Loucy (cell line): ENCODE results near the gene TBX15.

ENCODE experiments used
- H2AFZ ChIP-seq: fragments of 200-600 bp; sonication (generic); 2 replicates; pipeline ENCODE4 v1.6.0; 2016; ENCODE audit warnings: antibody characterized with exemption, mild to moderate bottlenecking, low read length, moderate library complexity
- H3F3A ChIP-seq: fragments of 200-600 bp; 2 replicates; pipeline ENCODE4 v1.6.0; 2016; ENCODE audit warnings: antibody characterized with exemption, low read depth, mild to moderate bottlenecking
- H3K27me3 ChIP-seq: fragments of 200-600 bp; sonication (generic); 2 replicates; pipeline ENCODE4 v1.6.1; 2014; ENCODE audit warnings: low read length, mild to moderate bottlenecking; ENCODE audit not compliant: insufficient read depth, poor library complexity, severe bottlenecking
- H3K36me3 ChIP-seq: fragments of 200-600 bp; sonication (generic); 2 replicates; pipeline ENCODE4 v1.6.1; 2016; ENCODE audit warnings: low read length; ENCODE audit not compliant: insufficient read depth
- H3K4me1 ChIP-seq: fragments of 200-600 bp; sonication (generic); 2 replicates; pipeline ENCODE4 v1.5.1; 2014; ENCODE audit warnings: low read length, mild to moderate bottlenecking; ENCODE audit not compliant: insufficient read depth, poor library complexity, severe bottlenecking
- H3K4me2 ChIP-seq: fragments of 200-600 bp; sonication (generic); 2 replicates; pipeline ENCODE4 v1.6.0; 2014; ENCODE audit warnings: antibody characterized with exemption, low read length, low read depth, mild to moderate bottlenecking; ENCODE audit not compliant: poor library complexity, severe bottlenecking
- H3K4me3 ChIP-seq: fragments of 200-600 bp; sonication (generic); 2 replicates; pipeline ENCODE4 v1.5.1; 2014; ENCODE audit warnings: low read length, mild to moderate bottlenecking, mixed read lengths; ENCODE audit not compliant: poor library complexity, severe bottlenecking
- H3K79me2 ChIP-seq: fragments of 200-600 bp; sonication (generic); 2 replicates; pipeline ENCODE4 v1.6.1; 2014; ENCODE audit warnings: low read length; ENCODE audit not compliant: insufficient read depth
- H3K9ac ChIP-seq: fragments of 200-600 bp; sonication (generic); 2 replicates; pipeline ENCODE4 v1.6.0; 2014; ENCODE audit warnings: mild to moderate bottlenecking, low read depth, low read length, moderate library complexity; ENCODE audit not compliant: poor library complexity, severe bottlenecking
- H3K9me2 ChIP-seq: fragments of 200-600 bp; sonication (generic); replicated peaks from 2 replicates; pipeline ENCODE4 v1.6.1; 2016; ENCODE audit warnings: low read depth, low read length, mixed read lengths
- H3K9me3 ChIP-seq: fragments of 200-600 bp; sonication (generic); 2 replicates; pipeline ENCODE4 v1.6.1; 2014; ENCODE audit warnings: mild to moderate bottlenecking, antibody characterized with exemption, low read length, low read depth; ENCODE audit not compliant: insufficient read depth
- H4K20me1 ChIP-seq: fragments of 200-600 bp; sonication (generic); 2 replicates; pipeline ENCODE4 v1.6.0; 2014; ENCODE audit warnings: antibody characterized with exemption, low read length, mild to moderate bottlenecking; ENCODE audit not compliant: insufficient read depth, poor library complexity, severe bottlenecking
- EZH2phosphoT487 ChIP-seq: fragments of 200-600 bp; IDR thresholded peaks from 2 replicates; pipeline ENCODE4 v1.6.1; 2018; ENCODE audit warnings: antibody characterized with exemption, mild to moderate bottlenecking, moderate library complexity, borderline replicate concordance
- TF ChIP-seq, protein P1 (sequence below): fragments of 200-600 bp; sonication (generic); conservative IDR thresholded peaks from 2 replicates; pipeline ENCODE4 v1.5.1; 2014; ENCODE audit warnings: mild to moderate bottlenecking, antibody characterized with exemption, low read length

TBX15 gene

DNA sequence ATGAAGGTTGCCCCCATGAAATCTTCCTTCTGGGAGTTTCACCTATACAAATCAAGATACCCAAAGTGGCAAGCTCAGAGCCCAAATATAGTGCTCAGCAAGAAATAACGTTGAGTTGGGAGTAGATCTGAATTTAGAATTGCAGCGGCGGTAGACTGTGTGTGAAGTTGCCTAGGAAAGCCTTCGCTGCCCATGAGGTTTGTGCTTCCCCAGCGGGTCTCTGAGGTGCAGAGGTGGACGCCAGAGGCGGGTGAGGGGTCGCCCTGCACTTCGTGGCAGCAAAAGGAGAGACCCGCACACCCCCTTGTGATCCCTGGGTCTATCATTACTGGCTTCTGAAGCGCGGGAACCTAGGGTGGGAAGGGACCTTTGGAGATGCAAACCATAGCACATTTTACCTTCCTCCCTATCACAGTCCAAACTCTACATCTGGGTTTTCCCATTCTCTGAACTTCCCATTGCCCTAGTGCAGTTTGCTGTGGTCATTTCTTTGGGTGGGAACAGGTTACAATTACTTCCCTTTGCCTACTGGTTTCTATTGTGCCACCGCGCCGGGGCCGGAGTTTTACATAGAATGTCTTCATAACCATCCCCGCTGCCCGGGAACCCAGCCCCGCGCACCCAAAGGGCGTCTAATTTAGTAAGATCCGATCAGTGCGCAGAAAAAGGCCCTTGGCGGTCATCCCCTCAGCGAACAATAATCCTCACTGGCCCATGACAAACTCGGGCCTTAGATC, 5.2 kb downstream of the TBX15 start:
- Histone ChIP-seq H3K79me2 (no peaks in the 10 kb centered on the region), H3K9me3 (no peaks in the 10 kb centered on the region), H3K36me3 (no peaks in the 10 kb centered on the region), H3K9me2 (no peaks in the 10 kb centered on the region), H3K4me1 (no peaks in the 10 kb centered on the region), H3K4me2 (no peak overlapping the region), H3K27me3 (no peaks in the 10 kb centered on the region), H4K20me1 (no peaks in the 10 kb centered on the region), H3F3A (no peaks in the 10 kb centered on the region), H2AFZ (no peak overlapping the region), H3K9ac (no peak overlapping the region), H3K4me3 (no peak overlapping the region)
- TF ChIP-seq, protein P1, sequence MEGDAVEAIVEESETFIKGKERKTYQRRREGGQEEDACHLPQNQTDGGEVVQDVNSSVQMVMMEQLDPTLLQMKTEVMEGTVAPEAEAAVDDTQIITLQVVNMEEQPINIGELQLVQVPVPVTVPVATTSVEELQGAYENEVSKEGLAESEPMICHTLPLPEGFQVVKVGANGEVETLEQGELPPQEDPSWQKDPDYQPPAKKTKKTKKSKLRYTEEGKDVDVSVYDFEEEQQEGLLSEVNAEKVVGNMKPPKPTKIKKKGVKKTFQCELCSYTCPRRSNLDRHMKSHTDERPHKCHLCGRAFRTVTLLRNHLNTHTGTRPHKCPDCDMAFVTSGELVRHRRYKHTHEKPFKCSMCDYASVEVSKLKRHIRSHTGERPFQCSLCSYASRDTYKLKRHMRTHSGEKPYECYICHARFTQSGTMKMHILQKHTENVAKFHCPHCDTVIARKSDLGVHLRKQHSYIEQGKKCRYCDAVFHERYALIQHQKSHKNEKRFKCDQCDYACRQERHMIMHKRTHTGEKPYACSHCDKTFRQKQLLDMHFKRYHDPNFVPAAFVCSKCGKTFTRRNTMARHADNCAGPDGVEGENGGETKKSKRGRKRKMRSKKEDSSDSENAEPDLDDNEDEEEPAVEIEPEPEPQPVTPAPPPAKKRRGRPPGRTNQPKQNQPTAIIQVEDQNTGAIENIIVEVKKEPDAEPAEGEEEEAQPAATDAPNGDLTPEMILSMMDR = no peak
- TF ChIP-seq EZH2phosphoT487 = no peak

DNA sequence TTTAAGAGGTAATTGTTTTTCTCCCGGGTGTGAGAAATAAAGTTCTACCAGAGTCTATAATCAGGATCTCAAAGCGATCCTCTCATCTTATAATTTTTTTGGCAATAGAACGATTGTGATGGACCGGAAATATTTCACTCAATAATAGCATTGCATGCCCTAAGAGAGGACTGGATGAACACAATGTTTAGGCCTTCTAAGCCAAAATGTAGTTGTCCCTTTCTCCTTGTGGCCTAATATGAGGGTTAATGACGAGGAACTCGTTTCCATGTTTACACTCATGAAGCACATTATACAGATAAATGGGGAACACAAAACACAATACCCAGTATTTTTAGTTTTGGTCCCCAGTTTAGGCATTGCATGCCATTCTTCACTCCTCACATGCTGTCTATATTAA, 5.9 kb downstream of the TBX15 start:
- Histone ChIP-seq H3K9me2 (no peaks in the 10 kb centered on the region), H3K79me2 (no peaks in the 10 kb centered on the region), H3K4me2 (no peak overlapping the region), H4K20me1 (no peaks in the 10 kb centered on the region), H3K4me1 (no peaks in the 10 kb centered on the region), H3K4me3 (no peak overlapping the region), H3K36me3 (no peaks in the 10 kb centered on the region), H3K27me3 (no peaks in the 10 kb centered on the region), H3K9me3 (no peaks in the 10 kb centered on the region), H2AFZ (no peak overlapping the region), H3K9ac (no peak overlapping the region), H3F3A (no peaks in the 10 kb centered on the region)
- TF ChIP-seq, protein P1 = no peak

DNA sequence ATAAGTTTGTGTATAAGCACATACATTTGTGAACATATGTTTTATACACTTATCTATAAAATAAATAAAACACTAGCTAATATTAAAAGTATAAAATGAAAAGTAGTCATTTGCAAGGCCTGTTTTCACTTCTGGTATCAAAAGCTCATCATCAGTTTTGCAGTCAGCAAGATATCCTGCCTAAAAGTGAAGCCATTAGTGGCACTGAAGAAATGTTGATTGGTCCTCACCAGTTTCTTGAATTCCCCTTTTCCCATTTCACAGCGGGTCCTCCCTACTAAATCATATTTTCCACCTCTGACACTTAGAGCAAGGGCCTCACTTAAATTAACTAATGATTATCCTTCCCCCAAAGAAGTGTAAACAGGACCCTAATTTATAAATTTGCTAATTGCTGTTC, 6.7 kb downstream of the TBX15 start:
- no peaks in the 10 kb centered on the region for H3K36me3 ChIP-seq
- no peaks in the 10 kb centered on the region for H4K20me1 ChIP-seq
- H3K79me2 ChIP-seq = no peaks in the 10 kb centered on the region
- no peaks in the 10 kb centered on the region for H3K9me3 ChIP-seq
- no peaks in the 10 kb centered on the region for H3K9me2 ChIP-seq
- H3K4me3 ChIP-seq = no peak overlapping the region
- no peak overlapping the region for H2AFZ ChIP-seq
- no peaks in the 10 kb centered on the region for H3K4me1 ChIP-seq
- H3F3A ChIP-seq = no peaks in the 10 kb centered on the region
- H3K9ac ChIP-seq = no peak overlapping the region
- no peak for TF ChIP-seq EZH2phosphoT487
- TF ChIP-seq, protein P1 = no peak
- no peak overlapping the region for H3K4me2 ChIP-seq
- no peaks in the 10 kb centered on the region for H3K27me3 ChIP-seq
